UCSD-AML1 (cell line): Measurements from ENCODE around the gene ARF1.

Source experiments
- DNase-seq: peaks from one replicate; lab custom pipeline; 2025; ENCODE audit not compliant: unreplicated experiment; lab: John Stamatoyannopoulos, UW

The ARF1 gene

DNA sequence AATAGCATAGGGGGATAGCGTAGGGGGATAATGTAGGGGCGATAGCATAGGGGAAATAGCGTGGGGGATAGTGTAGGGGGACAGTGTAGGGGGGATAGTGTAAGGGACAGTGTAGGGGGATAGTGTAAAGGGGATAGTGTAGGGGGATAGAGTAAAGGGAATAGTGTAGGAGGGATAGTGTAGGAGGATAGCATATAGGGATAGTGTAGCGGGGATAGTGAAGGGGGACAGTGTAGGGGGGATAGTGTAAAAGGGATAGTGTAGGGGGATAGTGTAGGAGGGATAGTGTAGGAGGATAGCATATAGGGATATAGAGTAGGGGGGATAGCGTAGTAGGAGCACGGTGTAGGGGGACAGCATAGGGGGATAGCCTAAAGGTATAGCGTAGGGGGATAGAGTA lies 14.1 kb upstream of the ARF1 start:
- DNase-seq = no peak

DNA sequence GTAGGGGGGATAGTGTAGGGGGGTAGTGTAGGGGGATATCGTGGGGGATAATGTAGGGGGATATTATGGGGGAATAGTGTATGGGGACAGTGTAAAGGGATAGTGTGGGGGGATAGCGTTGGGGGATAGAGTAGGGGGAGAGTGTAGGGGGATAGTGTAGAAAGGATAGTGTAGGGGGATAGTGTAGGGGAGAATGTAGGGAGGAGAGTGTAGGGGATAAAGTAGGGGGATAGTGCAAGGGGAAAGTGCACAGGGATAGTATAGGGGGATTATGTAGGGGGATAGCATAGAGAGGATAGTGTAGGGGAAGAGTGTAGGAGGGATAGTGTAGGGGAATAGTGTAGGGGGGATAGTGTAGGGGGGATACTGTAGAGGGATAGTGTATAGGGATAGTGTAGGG lies 12.3 kb upstream of the ARF1 start:
- no peak for DNase-seq

DNA sequence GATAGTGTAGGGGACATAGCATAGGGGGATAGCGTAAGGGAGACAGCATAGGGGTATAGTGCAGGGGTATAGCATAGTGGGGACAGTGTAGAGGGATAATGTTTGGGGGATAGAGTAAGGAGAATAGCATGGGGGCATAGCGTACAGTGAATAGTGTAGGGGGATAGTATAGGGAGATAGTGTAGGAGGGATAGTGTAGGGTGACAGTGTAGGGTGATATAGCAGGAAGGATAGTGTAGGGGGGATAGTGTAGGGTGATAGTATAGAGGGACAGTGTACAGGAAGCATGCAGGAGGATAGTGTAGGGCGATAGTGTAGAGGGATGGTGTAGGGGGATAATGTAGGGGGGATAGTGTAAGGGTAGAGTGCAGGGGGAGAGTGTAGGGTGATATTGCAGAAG lies 11.7 kb upstream of the ARF1 start:
- DNase-seq = no peak

DNA sequence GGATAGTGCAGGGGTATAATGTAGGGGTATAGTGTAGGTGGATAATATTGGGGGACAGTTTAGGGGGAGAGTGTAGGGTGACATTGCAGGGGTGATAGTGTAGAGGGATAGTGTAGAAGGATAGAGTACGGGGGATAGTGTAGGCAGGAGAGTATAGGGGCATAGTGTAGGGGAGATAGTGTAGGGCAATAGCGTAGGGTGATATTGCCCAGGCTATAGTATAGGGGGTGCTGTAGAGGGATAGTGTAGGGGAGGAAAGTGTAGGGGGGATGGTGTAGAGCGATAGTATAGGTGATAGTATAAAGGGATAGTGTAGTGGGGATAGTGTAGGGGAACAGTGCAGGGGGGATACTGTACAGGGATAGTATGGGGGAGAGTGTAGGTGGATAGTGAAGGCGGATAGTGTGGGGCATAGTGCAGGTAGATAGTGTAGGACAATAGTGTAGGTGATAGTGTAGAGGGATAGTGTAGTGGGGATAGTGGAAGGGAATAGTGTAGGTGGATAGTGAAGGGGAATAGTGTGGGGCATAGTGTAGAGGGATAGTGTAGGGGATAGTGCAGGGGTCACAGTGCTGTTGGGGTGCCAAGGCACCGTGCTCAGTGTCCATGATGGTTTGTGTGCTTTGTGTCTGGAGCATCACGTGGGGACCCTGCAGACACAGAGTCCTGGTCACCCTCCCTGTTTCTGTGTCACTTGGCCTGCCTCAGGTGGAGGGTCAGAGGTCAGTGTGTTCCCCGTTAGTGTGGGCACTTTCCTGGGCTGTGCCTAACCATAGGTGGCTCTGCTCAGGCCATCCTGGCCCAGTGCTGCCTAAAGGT lies 10.5 kb upstream of the ARF1 start:
- no peak for DNase-seq

DNA sequence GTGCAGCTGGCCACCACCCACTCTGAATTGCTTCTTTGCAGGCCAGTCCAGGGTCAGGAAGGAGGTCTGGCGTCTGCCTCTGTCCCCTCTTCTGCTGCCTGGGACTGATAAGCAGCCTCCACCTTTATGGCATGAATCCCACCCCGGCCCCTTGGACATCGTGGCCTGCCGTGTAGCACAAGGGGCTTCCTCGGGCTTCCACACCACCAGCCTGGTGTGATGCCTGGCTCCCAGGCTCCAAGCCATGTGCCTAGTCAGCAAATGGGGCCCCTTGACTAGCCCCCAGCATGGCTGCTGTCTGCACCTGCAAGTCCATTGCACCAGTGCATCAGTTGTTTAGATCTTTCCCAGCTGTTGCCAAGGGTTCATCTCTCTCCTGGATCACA lies 9.9 kb upstream of the ARF1 start:
- no peak for DNase-seq

DNA sequence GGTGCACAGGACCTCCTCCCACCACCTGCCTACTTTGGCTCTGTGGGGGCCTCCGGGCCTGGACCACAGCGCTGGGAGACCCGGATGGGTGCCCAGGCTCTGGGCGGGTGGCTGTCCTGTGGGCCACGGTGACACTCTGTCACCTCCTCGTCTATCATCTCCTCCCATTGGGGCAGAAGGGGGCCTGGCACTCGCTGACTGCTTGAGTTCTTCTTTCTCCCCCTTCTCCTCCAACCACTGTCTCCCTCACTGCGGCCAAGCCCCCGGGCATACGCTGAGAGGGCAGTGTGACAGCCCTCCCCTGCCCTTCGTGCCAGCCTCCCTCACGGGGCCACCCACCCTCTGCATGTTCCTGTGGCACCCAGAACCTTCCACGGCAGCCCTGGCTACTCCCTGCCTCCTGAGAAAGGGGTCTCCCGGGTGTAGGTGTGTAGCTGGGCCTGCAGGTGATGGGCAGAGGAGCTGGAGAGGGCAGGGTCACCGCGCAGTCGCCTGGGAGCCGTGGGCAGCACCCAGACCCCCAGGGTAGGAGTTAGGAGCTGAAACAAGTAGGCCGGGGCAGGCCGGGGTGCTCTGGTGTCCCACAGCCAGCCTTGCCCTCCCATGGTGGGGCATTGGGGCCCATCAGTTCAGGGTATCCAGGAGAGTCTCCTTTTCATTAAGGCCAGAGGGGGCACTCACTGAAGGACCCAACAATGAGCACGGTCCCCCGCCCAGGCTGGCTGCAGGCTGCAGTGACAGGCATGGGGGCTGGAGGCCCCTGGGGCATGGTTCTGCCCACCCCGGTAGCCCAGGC lies 9.2 kb upstream of the ARF1 start:
- no peak for DNase-seq

DNA sequence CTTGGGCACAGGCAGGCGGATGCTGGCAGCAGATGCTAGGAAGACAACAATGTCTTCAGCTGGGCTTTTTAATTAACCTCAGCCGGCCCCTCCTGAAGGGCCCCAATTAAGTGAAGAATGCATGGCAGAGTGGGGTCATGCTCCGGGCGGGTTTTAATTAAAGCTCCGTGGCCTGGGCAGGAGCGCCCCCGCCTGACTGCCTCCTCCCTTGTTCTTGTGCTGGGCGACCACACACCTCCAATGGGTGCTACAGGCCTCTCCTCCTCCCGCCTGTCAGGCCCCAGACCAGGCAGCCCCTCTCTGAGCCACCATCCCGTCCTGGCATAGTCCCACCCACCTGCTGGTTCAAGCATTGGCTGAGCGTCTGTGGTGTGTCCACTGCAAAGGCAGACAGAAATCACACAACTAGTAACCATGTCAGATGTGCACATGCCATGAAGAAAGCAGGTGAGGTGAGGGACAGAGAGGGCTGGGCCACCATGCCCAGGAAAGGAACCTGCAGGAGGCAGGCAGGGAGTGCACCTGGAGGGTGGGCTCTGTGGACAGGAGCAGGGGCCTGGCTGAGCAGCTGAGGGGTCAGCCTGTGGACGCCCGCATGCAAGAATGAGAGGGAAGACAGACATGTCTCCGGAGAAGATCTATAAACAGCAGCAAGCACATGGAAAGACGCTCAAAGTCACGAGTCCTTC lies 8.5 kb upstream of the ARF1 start:
- DNase-seq = no peak

DNA sequence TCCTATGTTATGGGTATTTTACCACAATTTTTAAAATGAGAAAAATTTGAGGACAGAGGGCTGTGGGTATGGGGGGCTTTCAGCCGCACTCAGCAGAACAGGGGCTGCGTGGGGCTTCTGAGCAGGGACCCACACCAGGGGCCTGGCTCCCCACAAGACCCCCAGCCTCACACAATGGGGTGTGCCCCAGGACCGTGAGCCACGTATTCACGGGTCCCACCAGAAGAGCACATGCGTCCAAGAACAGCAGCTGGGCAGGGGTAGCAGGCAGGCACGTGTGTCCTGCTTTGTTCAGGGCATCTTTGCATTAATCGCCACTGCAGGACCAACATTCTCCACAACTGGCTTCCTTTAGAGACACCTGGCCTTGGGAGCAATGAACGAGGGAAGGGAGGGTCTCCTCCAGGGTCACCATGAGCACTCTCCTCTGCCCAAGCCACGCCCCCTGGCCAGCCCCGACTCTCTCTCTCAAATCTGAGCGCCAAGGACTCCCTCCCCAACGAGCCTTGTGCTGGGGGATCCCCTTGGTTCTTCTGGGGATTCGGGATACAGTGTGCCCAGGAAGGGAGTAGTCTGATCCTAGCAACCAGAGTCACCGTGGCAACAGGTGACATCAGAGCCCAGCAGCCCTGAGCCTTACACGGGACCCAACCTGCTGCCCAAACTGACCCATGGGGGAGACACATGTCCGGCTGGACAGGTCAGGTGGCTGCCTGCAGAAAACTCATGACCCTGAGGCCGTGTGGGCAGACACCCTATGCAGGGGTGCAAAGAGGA lies 7.4 kb upstream of the ARF1 start:
- no peak for DNase-seq

DNA sequence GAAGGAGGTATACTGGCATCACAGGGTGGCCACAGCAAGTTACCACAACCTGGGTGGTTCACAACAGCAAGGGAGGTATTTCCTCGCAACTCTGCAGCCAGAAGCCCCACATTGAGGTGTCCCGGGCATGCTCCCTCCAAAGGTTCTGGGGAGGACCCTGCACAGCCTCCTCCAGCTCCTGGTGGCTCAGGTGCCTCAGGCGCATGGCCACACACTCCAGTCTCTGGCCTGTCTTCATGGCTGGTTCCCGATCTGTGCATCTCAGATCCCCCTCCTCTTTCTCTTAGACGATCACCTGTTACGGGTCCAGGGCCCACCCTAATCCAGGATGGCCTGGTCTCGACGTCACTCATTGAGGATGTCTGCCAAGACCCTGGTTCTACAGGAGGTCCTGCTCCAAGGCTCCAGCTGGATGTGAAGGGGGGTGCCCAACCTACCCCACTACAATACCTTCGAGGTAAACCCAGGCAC lies 6.7 kb upstream of the ARF1 start:
- no peak for DNase-seq

DNA sequence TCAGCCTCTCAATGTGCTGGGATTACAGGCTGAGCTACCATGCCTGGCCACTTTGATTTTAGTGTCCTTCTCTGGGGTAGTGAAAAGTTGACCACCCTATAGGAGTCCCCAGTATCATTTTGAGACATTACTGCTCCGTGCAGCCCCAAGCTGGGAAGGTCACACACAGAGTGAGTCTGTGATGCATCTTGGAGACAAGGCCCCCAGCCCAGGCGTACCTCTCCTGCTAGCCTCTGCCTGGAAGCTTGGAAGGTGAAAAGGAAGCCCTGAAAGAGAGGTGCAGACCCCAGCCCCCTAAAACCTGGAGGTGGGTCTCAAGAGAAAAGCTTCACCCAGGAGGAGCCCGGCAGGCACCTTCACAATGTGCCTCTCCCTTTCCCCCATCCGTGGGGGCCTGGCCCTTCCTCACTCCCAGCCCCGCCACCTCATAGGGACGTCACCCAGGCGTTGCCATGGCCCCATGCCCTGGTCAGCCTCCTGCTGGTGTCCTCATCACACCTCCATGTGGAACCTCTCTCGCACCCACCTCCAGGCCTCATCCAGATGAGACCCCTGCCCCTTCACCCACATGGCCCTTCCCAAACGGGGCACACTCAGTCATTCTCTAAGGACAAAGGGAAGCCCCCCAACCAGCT lies 5.6 kb upstream of the ARF1 start:
- DNase-seq = no peak

DNA sequence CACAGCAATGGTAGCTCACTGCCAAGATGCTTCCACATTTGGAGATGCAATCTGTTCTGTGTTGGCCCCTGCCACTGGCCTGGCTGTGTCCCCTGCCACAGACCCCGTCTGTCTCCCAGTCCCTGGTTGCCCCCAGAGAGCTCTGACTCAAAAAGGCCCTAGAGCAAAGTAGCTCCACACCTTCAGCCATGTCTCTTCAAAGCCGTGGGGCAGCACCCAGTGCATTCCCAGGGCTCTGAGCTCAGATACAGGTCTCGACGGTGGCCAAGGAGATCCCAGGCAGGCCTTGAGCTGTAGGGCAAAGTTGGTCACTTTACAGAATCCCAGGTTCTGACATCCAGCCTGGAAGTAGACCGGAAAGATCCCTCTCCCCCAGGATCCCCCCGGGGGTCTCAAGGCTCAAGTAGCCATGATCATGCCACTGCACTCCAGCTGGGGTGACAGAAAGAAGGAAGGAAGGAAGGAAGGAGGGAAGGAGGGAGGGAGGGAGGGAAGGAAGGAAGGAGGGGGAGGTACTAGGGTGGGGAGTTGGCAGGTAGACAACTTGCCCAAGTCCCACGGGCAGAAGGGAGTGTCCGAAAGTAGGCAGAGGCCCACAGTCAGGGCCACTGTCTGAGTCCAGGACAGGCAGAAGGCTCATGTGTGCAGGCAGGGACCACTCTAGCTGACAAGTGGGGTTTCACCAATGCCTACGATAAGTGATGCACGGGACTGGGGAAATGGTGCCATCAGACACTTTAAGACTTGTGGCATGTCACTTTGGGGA lies 4.8 kb upstream of the ARF1 start:
- DNase-seq = no peak

DNA sequence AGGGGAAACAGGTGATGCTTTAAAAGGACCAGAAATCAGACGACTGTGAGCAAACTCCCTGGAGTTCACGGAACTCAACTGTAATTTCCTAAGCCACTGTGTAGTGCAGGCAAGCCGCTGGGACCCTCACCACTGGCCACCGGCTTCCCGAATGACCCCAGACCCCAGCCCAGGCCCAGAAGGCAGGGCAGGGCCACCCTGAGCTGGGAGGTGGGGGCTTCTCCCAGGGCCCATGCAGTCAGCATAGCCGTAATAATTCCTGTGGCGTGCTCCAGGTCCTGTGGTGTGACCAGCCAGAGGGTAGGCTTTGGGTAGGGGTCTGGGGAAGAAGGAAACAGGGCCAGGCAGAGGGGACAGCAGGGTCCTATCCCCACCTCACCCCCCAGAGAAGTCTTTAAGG lies 3.5 kb upstream of the ARF1 start:
- DNase-seq = no peak

DNA sequence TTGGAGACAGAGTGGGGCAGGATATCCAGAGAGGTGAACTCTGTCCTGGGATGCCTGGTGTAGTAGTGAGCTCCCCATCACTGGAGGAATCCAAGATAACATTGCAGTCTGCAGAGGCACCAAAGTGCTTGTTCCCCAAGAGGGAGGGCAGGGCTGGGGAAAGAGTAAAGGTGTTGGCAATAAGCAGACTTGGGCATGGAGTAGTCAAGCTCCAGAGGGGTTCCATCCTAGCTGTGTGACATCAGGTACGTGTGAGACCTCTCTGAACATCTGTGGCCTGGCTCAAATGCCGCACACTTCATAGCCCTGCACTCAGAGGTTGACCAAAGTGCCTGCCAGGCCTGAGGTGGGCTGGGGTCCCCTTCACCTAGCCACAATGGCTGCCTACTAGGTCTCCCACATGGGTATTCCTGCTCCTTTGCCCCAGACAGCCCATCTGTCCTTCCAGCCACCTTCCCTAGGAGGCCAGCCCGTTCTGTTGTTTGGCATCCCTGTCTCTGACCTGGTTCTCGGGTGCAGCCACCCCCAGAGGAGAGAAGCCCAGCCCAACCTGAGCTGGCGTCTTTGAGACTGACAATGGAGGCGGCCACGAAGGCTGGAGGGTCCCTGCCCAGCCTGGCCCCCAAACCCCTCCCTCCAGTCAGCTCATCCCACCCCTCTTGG lies 2.8 kb upstream of the ARF1 start:
- DNase-seq = no peak

DNA sequence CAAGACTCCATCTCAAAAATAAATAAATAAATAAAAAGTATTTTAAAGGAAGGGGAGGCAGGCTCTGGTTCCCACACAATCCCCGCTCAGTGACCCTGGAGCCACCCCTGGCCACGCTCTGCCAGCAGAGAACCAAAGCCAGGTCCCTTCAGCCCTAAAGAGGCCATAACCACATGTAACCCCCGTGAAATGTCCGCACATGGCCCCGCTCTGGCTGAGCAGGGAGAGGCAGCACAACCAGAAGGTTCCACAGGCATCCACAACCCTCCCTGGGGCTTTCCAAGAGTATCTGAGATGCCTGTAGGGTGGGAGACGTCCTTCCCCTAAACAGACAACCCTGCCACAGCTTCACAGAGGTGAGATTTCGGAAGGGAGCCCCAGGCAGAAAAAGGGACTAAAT lies 1.4 kb upstream of the ARF1 start:
- DNase-seq = no peak

DNA sequence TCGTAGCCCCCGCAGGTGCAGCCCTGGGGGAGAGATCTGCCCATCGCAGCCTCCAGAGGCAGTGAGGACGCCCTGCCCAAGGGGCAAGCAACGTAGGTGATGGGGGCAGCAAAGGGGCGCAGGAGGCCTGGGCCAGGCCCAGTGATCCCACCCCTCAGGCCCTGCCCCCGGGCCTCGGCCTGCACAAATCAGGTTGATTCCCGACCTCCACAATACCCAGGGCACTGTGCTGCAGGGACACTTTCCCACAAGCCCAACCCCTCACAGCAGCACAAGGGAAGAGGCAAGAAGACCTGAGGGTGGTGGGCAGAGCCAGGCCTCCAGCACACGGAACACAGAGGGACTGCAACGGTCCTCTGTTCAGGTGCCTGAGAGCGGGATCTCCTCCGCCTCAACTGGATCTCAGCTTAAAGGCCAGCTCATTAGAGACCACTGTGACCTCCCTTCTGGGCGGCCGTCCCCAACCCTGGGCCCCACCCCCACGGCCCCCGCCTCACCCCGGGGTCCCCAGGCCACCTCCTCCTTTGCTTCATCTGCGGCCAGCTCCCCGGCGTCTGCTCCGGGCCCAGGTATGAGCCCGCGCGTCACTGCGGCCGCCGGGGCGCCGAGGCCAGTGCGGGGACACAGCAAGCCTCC lies 812 bp upstream of the ARF1 start:
- DNase-seq = no peak

DNA sequence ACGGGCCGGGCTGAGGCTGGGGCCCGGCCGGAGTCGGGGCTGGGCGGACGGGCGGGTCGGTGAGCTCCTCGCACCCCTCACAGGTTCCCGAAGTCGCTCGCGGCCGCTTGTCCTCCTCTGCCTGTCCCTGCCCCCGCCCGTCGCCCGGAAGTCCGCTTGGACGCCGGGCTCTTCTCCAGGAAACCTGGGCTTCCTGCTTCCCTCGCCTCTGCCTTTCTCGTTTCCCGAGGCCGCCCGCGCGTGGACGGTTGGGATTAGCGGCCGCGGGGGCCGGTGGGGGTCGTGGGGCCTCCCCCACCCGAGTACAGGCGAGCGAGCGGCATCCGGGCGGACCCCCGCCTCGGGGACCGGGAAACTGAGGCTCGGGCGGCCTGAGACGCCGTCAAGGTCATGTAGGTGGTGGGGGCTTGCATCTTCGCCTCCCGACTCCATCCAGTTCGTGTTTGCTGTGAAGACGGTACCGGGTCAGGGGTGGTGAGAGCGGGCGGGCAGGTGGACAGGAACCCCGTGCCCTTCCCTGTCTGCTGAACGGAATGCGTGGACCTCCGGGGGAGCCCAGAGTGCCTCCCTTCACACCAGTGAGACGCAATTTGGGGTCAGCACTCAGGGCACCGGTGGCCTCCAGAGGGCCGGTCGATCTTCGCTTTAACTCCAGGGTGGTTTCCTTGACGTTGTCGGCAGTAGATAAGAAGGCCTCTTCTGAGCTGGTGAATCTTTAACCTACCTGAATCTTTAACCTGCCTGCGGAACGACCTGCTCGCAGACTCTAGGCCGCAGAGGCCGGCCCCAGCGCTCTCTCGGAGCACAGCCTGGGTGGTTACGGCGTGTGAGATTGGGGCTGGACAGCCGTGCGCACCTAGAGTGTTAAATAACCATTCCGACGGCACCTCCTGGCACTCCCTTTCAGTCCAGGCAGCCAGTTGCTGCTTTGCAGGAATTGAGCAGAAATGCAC lies 686 bp downstream of the ARF1 start:
- DNase-seq = peak; percentile 60

DNA sequence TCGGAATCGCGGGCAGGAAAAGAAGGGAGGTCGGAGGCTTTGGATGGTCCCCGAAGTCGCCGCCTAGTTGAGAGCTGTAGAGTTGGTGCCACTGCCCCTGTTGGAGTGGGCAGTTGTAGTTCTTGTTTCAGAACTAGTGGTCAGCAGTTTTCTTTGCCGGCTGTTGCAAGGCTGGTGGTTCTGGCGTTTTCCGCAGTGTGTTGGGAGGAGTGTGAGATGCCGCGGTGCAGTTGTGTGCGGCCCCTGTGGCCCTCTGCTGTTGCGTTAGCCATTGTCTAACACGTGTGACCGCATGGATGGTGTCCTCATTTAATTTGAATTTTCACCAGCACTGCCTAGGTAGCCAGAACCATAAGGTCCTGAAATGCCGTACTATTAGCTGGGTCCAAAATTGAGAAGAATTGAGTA lies 1.4 kb downstream of the ARF1 start:
- DNase-seq = no peak

DNA sequence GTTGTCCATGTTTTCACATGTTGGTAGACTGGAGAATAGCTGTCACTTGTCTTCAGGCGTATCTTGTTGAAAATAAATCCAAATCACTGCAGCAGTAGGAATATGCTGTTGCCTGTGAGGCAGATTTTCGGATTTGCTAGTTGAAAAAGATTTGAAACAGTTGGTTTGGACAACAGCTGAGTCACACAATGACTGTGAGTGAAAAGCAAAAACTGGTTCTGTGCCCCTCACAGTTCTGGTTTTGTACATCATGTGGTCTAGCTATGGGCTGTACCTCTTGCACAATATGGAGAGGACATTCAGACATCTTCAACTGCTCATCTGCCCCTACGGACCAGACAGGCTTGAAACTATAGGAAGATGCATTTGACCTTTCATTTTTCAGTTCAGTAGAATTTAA lies 1.8 kb downstream of the ARF1 start:
- no peak for DNase-seq
